Naive B cell (primary cell): ENCODE measurements around the gene PTGER3. TPM values are rescaled to one million over a fixed set of nuclear protein-coding genes. Genes with fewer than 3 reads are reported as not detected.

Source experiments
- ATAC-seq, 2 donors: fragments of 150-1000 bp; cut with Tn5 transposase; 2 replicates each; pipeline ENCODE4 v1.10.0; 2021; ENCODE audit warnings: low read depth in 2 of 2, mild to moderate bottlenecking in 2 of 2, moderate library complexity in 2 of 2
- DNase-seq: peaks from one replicate; pipeline ENCODE4 v3.0.0; 2022
- H3K27ac Mint-ChIP-seq, 6 donors: one replicate each; pipeline ENCODE4 v1.8.0; 2020 to 2022; ENCODE audit warnings: mild to moderate bottlenecking in 6 of 6, mixed read lengths in 6 of 6, moderate library complexity in 5 of 6, inconsistent platforms in 2 of 6
- H3K27me3 Mint-ChIP-seq, 3 donors: one replicate each; pipeline ENCODE4 v1.8.0; 2021 to 2022; ENCODE audit warnings: mixed read lengths in 3 of 3, mild to moderate bottlenecking in 1 of 3
- H3K36me3 Mint-ChIP-seq, 2 donors: one replicate each; pipeline ENCODE4 v1.8.0; 2020 to 2022; ENCODE audit warnings: mixed read lengths in 2 of 2, inconsistent platforms in 1 of 2, mild to moderate bottlenecking in 1 of 2
- H3K4me1 Mint-ChIP-seq, 3 donors: one replicate each; pipeline ENCODE4 v1.8.0; 2020 to 2022; ENCODE audit warnings: mixed read lengths in 3 of 3, inconsistent platforms in 1 of 3, mild to moderate bottlenecking in 1 of 3, moderate library complexity in 1 of 3
- H3K4me3 Mint-ChIP-seq, 8 donors: one replicate each; pipeline ENCODE4 v1.8.0; 2020 to 2022; ENCODE audit warnings: mild to moderate bottlenecking in 8 of 8, mixed read lengths in 8 of 8, moderate library complexity in 8 of 8, inconsistent platforms in 2 of 8
- H3K9me3 Mint-ChIP-seq, 7 donors: one replicate each; pipeline ENCODE4 v1.8.0; 2020 to 2022; ENCODE audit warnings: mixed read lengths in 7 of 7, mild to moderate bottlenecking in 5 of 7, inconsistent platforms in 2 of 7, moderate library complexity in 1 of 7
- polyA plus RNA-seq, 6 donors: library from polyadenylated mRNA; unstranded; fragments of 300-500 nt; fragmentation: Illumina TruSeq; gene quantifications; one replicate each; pipeline ENCODE4 v1.2.3, GENCODE V29; 2021; ENCODE audit warnings: low read depth in 6 of 6

The PTGER3 gene
- polyA plus RNA-seq: not detected

DNA sequence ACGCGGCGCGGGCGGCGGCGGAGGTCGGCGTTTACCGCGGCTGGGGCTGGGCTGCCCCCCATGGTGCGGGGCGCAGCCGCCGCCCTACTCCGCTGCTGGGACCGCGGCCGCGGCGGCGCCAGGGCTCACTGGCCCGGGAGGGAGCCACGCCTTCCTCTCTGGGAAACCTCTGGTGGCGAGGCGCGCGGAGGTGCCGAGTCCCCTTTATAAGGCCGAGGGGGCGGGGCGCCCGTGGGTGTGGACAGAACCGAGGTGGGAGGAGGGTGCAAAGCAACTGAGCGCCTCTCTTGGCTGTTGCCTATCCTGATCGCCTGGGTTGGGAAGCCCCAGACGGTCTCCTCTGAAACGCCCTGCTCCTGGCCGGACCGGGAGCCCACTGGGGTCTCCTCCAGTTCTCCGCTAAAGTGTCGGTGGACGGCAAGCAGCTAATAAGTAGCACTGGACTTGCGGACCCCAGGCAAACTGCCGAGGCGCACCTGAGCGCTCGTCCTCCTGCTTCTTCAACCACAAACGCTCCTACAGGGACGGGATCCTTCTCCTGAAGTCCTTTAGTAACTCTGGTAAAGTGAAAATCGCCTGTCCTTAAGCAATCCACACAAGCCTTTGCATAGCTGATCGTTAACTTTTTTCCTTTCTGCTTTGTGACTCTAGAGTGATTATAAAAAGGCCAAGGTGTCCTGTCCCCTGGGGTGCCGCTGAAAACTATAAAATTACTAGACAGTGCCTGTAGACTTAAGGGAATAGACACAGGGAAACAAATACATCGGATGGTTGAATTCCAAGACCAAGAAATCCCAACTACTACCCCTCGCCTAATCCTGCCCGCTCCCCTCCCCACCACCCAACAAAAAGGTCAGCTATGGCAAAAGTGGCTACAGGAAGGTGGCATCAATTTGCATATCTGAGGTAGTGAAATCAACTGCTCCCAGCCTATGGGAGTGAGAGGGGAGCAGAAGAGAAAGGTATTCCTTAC is at the start of gene PTGER3:
TSS of gene PTGER3 (minus strand) at position 182 of the 973 bp plus-strand sequence. CDS start 239 bp downstream, outside the sequence.
- peaks cover 0 to 4% of the 10 kb centered on the region in 2 donors for H3K36me3 Mint-ChIP-seq

DNA sequence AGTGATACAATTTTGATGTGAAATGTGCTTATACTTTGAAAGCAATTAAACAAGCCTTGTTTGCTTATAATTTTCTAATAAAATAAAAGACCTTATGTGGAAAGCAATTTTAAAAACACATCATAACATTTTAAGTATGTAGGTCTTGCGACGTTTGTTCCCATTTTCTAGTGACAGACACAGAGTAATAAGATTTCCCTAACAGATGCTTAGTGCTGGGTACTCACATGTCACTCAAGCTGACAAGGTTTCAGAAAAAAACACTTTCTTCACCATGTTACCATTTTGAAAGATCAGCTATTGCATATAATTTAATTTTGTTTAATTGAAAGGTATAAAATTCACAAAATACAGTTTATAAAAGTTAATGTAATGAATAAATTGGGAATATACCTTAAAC is 47.3 kb upstream of the PTGER3 start:
- no peaks in the 10 kb centered on the region for H3K9me3 Mint-ChIP-seq
- H3K27ac Mint-ChIP-seq: no peak overlapping the region
- no peak for DNase-seq
- no peak overlapping the region for H3K4me3 Mint-ChIP-seq
- H3K27me3 Mint-ChIP-seq: peaks cover 2 to 18% (median 5%) of the 10 kb centered on the region in 3 donors
- H3K4me1 Mint-ChIP-seq: no peaks in the 10 kb centered on the region
- no peak for ATAC-seq
- no peaks in the 10 kb centered on the region for H3K36me3 Mint-ChIP-seq

More for the DNA sequence above, at the start of gene PTGER3:
- Mint-ChIP-seq H3K27me3 (peaks cover 41 to 51% (median 49%) of the 10 kb centered on the region in 3 donors), H3K9me3 (no peaks in the 10 kb centered on the region), H3K27ac (peak within 1 kb of the TSS in 2 of 6 donors; percentile 76 to 93), H3K4me1 (peaks cover 9 to 23% (median 23%) of the 10 kb centered on the region in 3 donors), H3K4me3 (peak within 1 kb of the TSS; percentile 80 to 91 (median 87))
- DNase-seq: peak; percentile 18
- ATAC-seq: peak; percentile 48 to 59

DNA sequence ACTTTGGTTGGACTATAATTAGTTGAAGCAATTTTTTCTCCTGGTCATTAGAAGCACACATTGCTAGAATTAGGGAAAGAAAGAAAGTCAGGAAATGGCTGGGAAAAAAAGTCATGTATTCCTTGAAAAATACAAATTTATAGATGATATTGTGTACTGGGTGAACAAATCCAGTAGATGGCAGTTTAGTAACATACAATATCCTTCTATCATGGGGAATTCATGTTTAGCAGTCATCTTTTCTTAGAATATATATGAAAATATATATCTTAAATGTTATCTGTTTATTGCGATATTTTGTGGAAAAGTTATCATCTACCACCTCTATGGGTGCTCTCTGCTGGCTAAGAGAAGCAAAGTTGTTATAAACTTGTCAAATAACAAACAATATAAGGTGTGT is 46.3 kb upstream of the PTGER3 start:
- Mint-ChIP-seq H3K27me3 (peaks cover 5 to 10% (median 8%) of the 10 kb centered on the region in 3 donors), H3K36me3 (no peaks in the 10 kb centered on the region), H3K9me3 (no peaks in the 10 kb centered on the region), H3K4me3 (no peak overlapping the region), H3K27ac (no peak overlapping the region), H3K4me1 (no peaks in the 10 kb centered on the region)
- no peak for ATAC-seq
- DNase-seq: no peak

DNA sequence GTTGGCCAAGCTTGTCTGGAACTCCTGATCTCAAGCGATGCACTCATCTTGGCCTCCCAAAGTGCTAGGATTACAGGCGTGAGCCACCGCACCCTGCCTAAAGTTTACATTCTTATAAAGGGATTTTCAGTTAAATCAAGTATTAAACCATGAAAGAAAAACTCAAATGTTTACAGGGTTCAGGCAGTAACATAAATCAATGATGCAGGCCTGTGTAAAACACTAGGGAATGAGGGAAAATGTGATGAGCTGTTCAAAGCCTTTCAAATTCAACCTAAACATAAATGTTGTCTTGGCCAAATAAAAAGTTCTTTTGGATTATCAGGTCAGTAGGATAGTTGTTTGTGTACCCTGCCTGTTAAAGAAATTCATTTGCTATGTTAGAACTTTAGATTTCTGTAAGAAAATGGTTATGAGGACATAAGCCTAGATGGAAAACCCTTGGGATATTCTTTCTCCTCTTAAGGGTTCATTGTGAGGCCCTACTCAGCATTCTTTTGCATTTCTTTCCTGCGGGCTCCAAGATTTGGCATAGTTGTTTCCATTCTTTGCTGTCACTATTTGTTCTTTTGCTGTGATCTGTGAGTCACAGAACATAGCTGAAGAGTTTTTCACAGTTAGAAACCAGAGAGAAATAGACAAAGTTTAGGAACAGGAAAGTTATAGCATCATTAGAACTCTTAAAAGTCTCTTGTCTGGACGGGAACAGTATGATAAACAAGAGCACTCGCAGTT is 42.1 kb upstream of the PTGER3 start:
- peaks cover 21 to 27% (median 21%) of the 10 kb centered on the region in 3 donors for H3K27me3 Mint-ChIP-seq
- H3K9me3 Mint-ChIP-seq: peaks cover 0 to 2% (median 0%) of the 10 kb centered on the region in 7 donors
- no peak overlapping the region for H3K27ac Mint-ChIP-seq
- no peak for DNase-seq
- no peak for ATAC-seq
- peaks cover 0 to 3% of the 10 kb centered on the region in 2 donors for H3K36me3 Mint-ChIP-seq
- no peak overlapping the region for H3K4me3 Mint-ChIP-seq
- H3K4me1 Mint-ChIP-seq: no peaks in the 10 kb centered on the region

DNA sequence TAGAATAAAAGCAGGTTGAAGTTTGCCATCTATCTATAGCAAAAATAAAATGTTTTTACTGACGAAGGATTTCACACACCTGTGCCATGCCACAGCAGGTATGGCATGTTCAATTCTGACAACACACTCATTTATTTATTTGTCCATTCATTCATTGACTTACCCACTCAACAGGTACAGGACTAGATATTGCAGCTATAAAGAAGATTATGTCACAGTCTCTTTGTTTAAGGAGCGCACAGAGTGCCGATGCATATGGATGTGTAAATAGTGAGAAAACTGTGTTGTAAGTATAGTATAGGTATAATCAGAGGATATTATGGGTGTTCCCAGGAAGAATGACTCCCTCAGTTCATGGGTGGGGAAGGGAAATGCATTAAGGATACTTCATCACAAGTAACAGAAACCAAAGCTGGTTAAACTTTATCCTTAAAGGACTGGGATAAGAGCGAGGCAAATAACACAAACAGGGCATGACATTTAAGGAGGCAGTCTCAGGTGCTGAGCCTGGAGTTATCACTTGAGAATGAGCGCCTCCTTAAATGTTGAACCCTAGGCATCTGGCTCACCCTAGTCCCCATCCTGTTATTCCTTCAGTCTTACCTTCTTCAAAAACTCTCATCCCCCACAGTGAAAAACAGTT is 41.1 kb upstream of the PTGER3 start:
- Mint-ChIP-seq H3K4me1 (no peaks in the 10 kb centered on the region), H3K27me3 (peaks cover 30 to 33% (median 31%) of the 10 kb centered on the region in 3 donors), H3K9me3 (peaks cover 0 to 2% (median 0%) of the 10 kb centered on the region in 7 donors), H3K36me3 (peaks cover 0 to 4% of the 10 kb centered on the region in 2 donors), H3K27ac (peak overlapping the region in 1 of 6 donors; percentile 88), H3K4me3 (no peak overlapping the region)
- no peak for ATAC-seq
- no peak for DNase-seq

DNA sequence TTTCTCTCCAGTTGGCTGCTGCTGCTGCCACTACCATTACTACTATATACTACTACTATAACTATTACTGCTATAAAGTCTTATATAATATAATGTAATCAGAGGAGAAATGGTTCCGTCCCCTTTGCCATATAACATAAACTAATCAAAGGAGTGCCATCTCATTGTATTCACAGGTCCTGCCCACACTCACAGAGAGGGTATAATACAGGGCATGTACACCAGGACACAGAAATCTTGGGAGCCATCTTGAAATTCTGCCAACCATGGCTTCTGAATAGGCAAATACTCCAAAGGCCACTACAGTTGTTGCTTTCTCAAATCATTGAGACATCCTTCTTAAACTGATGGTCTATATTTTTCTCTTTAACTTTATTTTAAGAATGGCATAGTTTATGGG is 40.1 kb upstream of the PTGER3 start:
- peaks cover 0 to 9% of the 10 kb centered on the region in 2 donors for H3K36me3 Mint-ChIP-seq
- DNase-seq: no peak
- peaks cover 37 to 41% (median 40%) of the 10 kb centered on the region in 3 donors for H3K27me3 Mint-ChIP-seq
- H3K9me3 Mint-ChIP-seq: peaks cover 0 to 5% (median 0%) of the 10 kb centered on the region in 7 donors
- H3K4me3 Mint-ChIP-seq: no peak overlapping the region
- H3K4me1 Mint-ChIP-seq: no peaks in the 10 kb centered on the region
- no peak overlapping the region for H3K27ac Mint-ChIP-seq
- no peak for ATAC-seq

DNA sequence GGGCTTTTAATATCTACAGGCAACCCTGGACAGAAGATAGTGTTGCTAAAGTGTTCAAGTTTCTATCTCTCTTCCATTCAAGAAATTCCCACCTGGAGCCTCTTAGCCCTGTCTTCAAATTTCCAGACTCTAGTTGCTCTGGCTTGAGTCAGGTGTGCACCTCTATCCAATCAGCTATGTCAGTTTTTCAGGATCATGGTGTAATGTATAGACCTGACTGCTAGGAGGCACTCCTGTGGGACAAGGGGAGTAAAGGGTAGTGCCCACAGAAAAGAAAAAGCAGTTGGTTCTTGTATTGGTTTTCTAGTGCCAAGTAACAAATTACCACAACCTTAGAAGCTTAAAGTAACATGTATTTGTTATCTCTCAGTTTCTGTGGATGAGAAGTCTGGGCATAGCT is 39.4 kb upstream of the PTGER3 start:
- no peak overlapping the region for H3K27ac Mint-ChIP-seq
- peaks cover 37 to 42% (median 40%) of the 10 kb centered on the region in 3 donors for H3K27me3 Mint-ChIP-seq
- no peak for ATAC-seq
- no peak for DNase-seq
- H3K4me3 Mint-ChIP-seq: no peak overlapping the region
- H3K4me1 Mint-ChIP-seq: peaks cover 0 to under 1% (median under 1%) of the 10 kb centered on the region in 3 donors
- H3K36me3 Mint-ChIP-seq: peaks cover 2 to 9% of the 10 kb centered on the region in 2 donors
- peaks cover 0 to 5% (median 0%) of the 10 kb centered on the region in 7 donors for H3K9me3 Mint-ChIP-seq

DNA sequence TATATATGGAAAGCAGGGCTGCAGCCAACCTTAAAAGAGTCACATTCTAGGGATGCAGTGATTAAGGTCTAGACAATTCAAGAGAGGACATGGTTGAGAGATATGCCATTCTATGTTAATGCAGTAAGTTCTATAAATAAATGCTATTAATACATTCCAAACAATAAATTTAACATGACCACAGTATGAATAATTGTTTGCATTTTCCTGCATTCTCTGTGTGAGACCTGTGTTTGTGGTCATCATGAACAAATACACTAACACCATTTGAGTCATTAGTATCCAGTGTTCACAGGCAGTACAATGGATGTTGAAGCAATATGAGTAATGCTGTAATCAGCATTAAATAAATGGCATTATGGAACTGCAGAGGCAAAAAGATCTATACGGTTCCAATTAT is 38.7 kb upstream of the PTGER3 start:
- no peak overlapping the region for H3K27ac Mint-ChIP-seq
- H3K4me3 Mint-ChIP-seq: no peak overlapping the region
- no peak for ATAC-seq
- H3K9me3 Mint-ChIP-seq: peaks cover 0 to 7% (median 2%) of the 10 kb centered on the region in 7 donors
- H3K27me3 Mint-ChIP-seq: peaks cover 37 to 42% (median 40%) of the 10 kb centered on the region in 3 donors
- H3K36me3 Mint-ChIP-seq: peaks cover 8 to 9% of the 10 kb centered on the region in 2 donors
- H3K4me1 Mint-ChIP-seq: peaks cover 4 to 5% (median 4%) of the 10 kb centered on the region in 3 donors
- DNase-seq: no peak

DNA sequence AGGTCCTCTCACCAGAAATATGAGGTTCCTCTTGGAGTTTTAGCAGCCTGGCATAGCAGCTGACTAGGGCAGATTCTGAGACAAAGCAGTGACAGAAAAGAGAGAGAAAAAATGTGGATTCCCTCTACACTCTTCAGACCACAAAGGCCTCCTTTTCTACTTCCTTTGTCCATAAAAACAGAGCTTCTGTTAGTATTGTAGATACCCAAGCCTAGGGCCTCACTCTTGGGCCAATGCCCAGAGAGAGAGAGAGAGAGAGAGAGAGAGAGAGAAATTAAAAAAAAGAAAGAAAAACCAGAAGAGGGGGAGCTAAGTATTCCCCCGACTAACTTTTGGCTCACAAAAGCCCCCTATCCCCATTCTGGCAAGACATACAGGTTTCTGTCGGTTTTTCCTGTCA is 35.7 kb upstream of the PTGER3 start:
- no peak for ATAC-seq
- Mint-ChIP-seq H3K36me3 (peaks cover 9 to 20% of the 10 kb centered on the region in 2 donors), H3K4me1 (peaks cover 11 to 25% (median 15%) of the 10 kb centered on the region in 3 donors), H3K27ac (no peak overlapping the region), H3K9me3 (peaks cover 0 to 7% (median 3%) of the 10 kb centered on the region in 7 donors), H3K27me3 (peaks cover 24 to 42% (median 40%) of the 10 kb centered on the region in 3 donors), H3K4me3 (no peak overlapping the region)
- DNase-seq: no peak

DNA sequence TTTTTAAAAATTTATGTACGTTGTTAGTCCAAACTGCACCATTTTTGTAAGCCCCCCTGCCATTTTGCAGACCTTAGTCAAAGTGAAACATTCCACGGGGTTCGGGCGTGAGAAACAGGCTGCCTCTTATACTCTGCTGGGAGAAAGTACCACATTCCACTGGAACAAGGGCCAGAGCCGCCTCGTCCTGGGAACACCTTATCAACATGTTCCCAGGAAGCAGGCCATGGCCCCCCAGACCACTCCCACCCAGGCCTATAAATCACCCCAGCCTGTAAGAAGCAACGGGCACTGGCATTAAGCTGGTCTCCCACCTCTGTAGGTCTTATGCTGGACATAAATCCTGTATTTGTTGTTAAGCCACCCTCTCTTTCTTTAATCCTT is 34.1 kb upstream of the PTGER3 start:
- Mint-ChIP-seq H3K27ac (peak overlapping the region; percentile 84 to 100 (median 96)), H3K4me1 (peaks cover 11 to 28% (median 15%) of the 10 kb centered on the region in 3 donors), H3K9me3 (peaks cover 0 to 7% (median 2%) of the 10 kb centered on the region in 7 donors), H3K4me3 (peak overlapping the region; percentile 68 to 99 (median 95)), H3K36me3 (peaks cover 9 to 20% of the 10 kb centered on the region in 2 donors), H3K27me3 (peaks cover 16 to 38% (median 36%) of the 10 kb centered on the region in 3 donors)
- no peak for DNase-seq
- no peak for ATAC-seq

DNA sequence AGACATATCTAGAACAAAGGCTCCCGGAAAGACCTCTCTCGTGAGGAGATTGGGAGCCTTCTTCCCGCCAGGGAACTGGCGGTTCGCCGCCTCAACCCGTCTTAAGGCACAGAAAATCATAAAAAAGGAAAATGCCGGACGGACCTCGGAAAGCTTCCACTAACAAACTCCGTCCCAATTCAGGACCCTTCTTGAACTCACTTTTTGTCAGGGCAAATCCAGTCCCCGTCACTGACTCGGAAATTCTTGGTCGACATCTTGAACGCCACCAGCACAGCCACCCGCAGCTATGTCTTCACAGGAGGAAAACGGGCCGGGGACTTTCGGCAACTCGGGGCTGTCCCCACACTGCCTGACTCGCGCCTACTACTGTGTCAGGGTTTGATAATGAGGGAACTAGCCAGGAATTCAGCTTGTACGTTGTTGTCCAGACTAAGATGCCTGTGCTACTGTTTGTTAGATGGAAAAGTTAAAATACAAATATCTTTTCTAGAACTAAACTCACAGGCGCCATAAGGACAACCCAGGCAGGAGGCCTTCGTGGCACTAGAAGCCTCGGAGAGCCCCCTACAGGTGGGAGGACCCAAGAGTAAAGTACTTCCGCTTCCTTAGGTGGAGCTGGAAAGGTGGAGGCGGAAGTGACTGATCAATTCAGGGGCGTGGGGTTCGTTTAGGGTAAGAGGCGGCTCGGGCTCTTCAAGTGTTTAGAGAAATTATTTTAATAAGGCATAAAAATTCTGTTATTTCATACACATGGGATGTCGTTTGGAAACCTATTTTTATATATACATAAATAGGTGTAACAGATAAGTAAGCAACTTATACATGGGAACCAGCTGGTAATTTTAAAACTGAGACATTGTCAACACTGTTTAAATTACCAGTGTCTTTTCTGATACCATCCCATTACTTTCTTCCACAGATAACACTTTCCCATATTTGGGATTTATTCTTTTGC is 33.4 kb upstream of the PTGER3 start, which contains the start of gene ZRANB2:
TSS of gene ZRANB2 (minus strand) at position 297 of the 958 bp plus-strand sequence. CDS start at position 257, 40 bp downstream.
- peak within 1 kb of the TSS; percentile 99 to 100 (median 100) for H3K27ac Mint-ChIP-seq
- peak within 1 kb of the TSS; percentile 89 to 99 (median 96) for H3K4me3 Mint-ChIP-seq
- H3K36me3 Mint-ChIP-seq: peaks cover 9 to 20% of the 10 kb centered on the region in 2 donors
- DNase-seq: peak; percentile 92
- H3K4me1 Mint-ChIP-seq: peaks cover 11 to 28% (median 15%) of the 10 kb centered on the region in 3 donors
- H3K27me3 Mint-ChIP-seq: peaks cover 14 to 34% (median 32%) of the 10 kb centered on the region in 3 donors
- ATAC-seq: peak; percentile 92 to 96
- H3K9me3 Mint-ChIP-seq: peaks cover 0 to 7% (median 2%) of the 10 kb centered on the region in 7 donors
